Left colon (tissue), 2 donors: ENCODE data around the gene LRFN2. TPM values are rescaled to one million over a fixed set of nuclear protein-coding genes. Genes with fewer than 3 reads are reported as not detected.

Experiments used
- ATAC-seq: fragments of 200-7000 bp; cut with Tn5 transposase; one replicate; pipeline ENCODE4 v1.9.1; 2020; ENCODE audit warnings: mild to moderate bottlenecking, moderate library complexity
- DNase-seq, 2 donors: peaks; one replicate each; pipeline ENCODE4 v3.0.0-alpha.2; 2020
- intact Hi-C, 2 donors: fragments of 100-400 bp; cut with DNase I in 1 of 2; cut with micrococcal nuclease in 1 of 2; formaldehyde crosslinking; loops; one replicate each; pipeline versions ENCODE4 v1.11.2 to v1.14.0; 2022; cut with DNase I, micrococcal nuclease
- total RNA-seq, 2 donors: library from RNA; stranded (reverse); fragmentation: NEBNext Ultra II Directional; extraction: Animal tissue kit (Norgen Biotek cat#: 25700); gene quantifications; one replicate each; pipeline ENCODE4 v1.2.1, GENCODE V29; 2021
- donor health status: DM: no; HTN: no; CAD: no.
- donor health status: DM: yes; HTN: yes; CAD: no.

LRFN2 gene
- total RNA-seq, 2 donors from 2014 or later = 0.36 to 0.64 TPM

- ATAC-seq (no peak), DNase-seq (no peak)
- intact Hi-C loops = no loop called here
These were observed 1.3 kb upstream of the LRFN2 start for GRCh38 chr6:40588480-40588879.

GRCh38 chr6:40588070-40588384 lies 863 bp upstream of the LRFN2 start:
- intact Hi-C loops = no loop called here
- DNase-seq = no peak

GRCh38 chr6:40586369-40587201 lies 579 bp downstream of the LRFN2 start:
- peak in 1 of 2 donors; percentile 12 for DNase-seq
- no peak for ATAC-seq
- intact Hi-C loops = no loop called here

More at GRCh38 chr6:40588070-40588384, 863 bp upstream of the LRFN2 start:
- no peak for ATAC-seq

GRCh38 chr6:40585651-40586269 lies 1.4 kb downstream of the LRFN2 start:
- intact Hi-C loops = no loop called here
- no peak for ATAC-seq
- DNase-seq = peak in 1 of 2 donors; percentile 9

- intact Hi-C loops = no loop called here
- ATAC-seq = no peak
- no peak for DNase-seq
These were observed 1.9 kb downstream of the LRFN2 start for GRCh38 chr6:40585223-40585622.

- no peak for DNase-seq
- intact Hi-C loops = no loop called here
- no peak for ATAC-seq
These were observed 2.4 kb downstream of the LRFN2 start for GRCh38 chr6:40584741-40585140.

- peak in 1 of 2 donors; percentile 15 for DNase-seq
- peak; percentile 38 for ATAC-seq
- intact Hi-C loops = no loop called here
These were observed 3.5 kb downstream of the LRFN2 start for GRCh38 chr6:40583709-40584108.

GRCh38 chr6:40582892-40583291 lies 4.3 kb downstream of the LRFN2 start:
- no peak for ATAC-seq
- DNase-seq = no peak
- intact Hi-C loops = no loop called here

GRCh38 chr6:40579101-40579500 lies 8.1 kb downstream of the LRFN2 start:
- ATAC-seq (no peak), DNase-seq (no peak)
- intact Hi-C loops = no loop called here

GRCh38 chr6:40577672-40578071 lies 9.5 kb downstream of the LRFN2 start:
- ATAC-seq (no peak), DNase-seq (no peak)
- intact Hi-C loops = no loop called here

GRCh38 chr6:40573221-40573620 lies 13.9 kb downstream of the LRFN2 start:
- intact Hi-C loops = no loop called here
- DNase-seq = no peak
- ATAC-seq = no peak

GRCh38 chr6:40569162-40569910 lies 17.8 kb downstream of the LRFN2 start:
- DNase-seq (no peak), ATAC-seq (no peak)
- intact Hi-C loops = no loop called here

GRCh38 chr6:40568062-40568708 lies 19.0 kb downstream of the LRFN2 start:
- ATAC-seq (no peak), DNase-seq (no peak)
- intact Hi-C loops = no loop called here

- intact Hi-C loops = no loop called here
- no peak for DNase-seq
- ATAC-seq = no peak
These were observed 24.1 kb downstream of the LRFN2 start for GRCh38 chr6:40563111-40563510.

GRCh38 chr6:40559056-40559455 lies 28.1 kb downstream of the LRFN2 start:
- intact Hi-C loops = no loop called here
- DNase-seq = no peak
- ATAC-seq = no peak

GRCh38 chr6:40558102-40558501 lies 29.1 kb downstream of the LRFN2 start:
- ATAC-seq (no peak), DNase-seq (no peak)
- intact Hi-C loops = no loop called here

GRCh38 chr6:40556881-40557280 lies 30.3 kb downstream of the LRFN2 start:
- intact Hi-C loops = no loop called here
- ATAC-seq (no peak), DNase-seq (no peak)

- DNase-seq (no peak), ATAC-seq (no peak)
- intact Hi-C loops = no loop called here
These were observed 31.1 kb downstream of the LRFN2 start for GRCh38 chr6:40556023-40556422.

- DNase-seq (no peak), ATAC-seq (no peak)
- intact Hi-C loops = no loop called here
These were observed 32.1 kb downstream of the LRFN2 start for GRCh38 chr6:40555092-40555491.

- no peak for DNase-seq
- intact Hi-C loops = no loop called here
- ATAC-seq = no peak
These were observed 34.2 kb downstream of the LRFN2 start for GRCh38 chr6:40552941-40553340.
